H9 (cell line): ENCODE measurements around the gene SFR1. TPM values are rescaled to one million over a fixed set of nuclear protein-coding genes. Genes with fewer than 3 reads are reported as not detected.

Experiments used
- DNase-seq: peaks from one replicate; pipeline ENCODE4 v3.0.0-alpha.2; 2017
- H2AFZ ChIP-seq: one replicate; pipeline ENCODE4 v1.6.1; 2013; ENCODE audit warnings: mild to moderate bottlenecking, low read length, control low read depth, moderate library complexity
- H2AK5ac ChIP-seq: 2 replicates; pipeline ENCODE4 v1.6.1; 2013; ENCODE audit warnings: low read length, control low read depth, mixed read lengths; ENCODE audit not compliant: insufficient read length
- H2BK120ac ChIP-seq: one replicate; pipeline ENCODE4 v1.6.1; 2013; ENCODE audit warnings: low read depth, mild to moderate bottlenecking, low read length, control low read depth, inconsistent platforms; ENCODE audit not compliant: poor library complexity, severe bottlenecking
- H2BK12ac ChIP-seq: 2 replicates; pipeline ENCODE4 v1.6.1; 2013; ENCODE audit warnings: low read length, control low read depth, mixed read lengths, low read depth; ENCODE audit not compliant: insufficient read length
- H2BK15ac ChIP-seq: 2 replicates; pipeline ENCODE4 v1.6.1; 2013; ENCODE audit warnings: low read depth, low read length, control low read depth
- H2BK20ac ChIP-seq: one replicate; pipeline ENCODE4 v1.6.1; 2013; ENCODE audit warnings: low read depth, mild to moderate bottlenecking, low read length, control low read depth, inconsistent platforms; ENCODE audit not compliant: poor library complexity, severe bottlenecking
- H2BK5ac ChIP-seq: 2 replicates; pipeline ENCODE4 v1.6.1; 2013; ENCODE audit warnings: low read length, control low read depth, mixed read lengths; ENCODE audit not compliant: insufficient read length
- H3K14ac ChIP-seq: 2 replicates; pipeline ENCODE4 v1.6.1; 2013; ENCODE audit warnings: low read length, control low read depth; ENCODE audit not compliant: insufficient read depth
- H3K18ac ChIP-seq: 2 replicates; pipeline ENCODE4 v1.6.1; 2013; ENCODE audit warnings: low read depth, mild to moderate bottlenecking, mixed read lengths, low read length, control low read depth; ENCODE audit not compliant: insufficient read length
- H3K23ac ChIP-seq: 2 replicates; pipeline ENCODE4 v1.6.1; 2013; ENCODE audit warnings: low read length, control low read depth, mixed read lengths, low read depth; ENCODE audit not compliant: insufficient read length
- H3K23me2 ChIP-seq: 2 replicates; pipeline ENCODE4 v1.6.1; 2013; ENCODE audit warnings: low read depth, mild to moderate bottlenecking, mixed read lengths, low read length, control low read depth; ENCODE audit not compliant: insufficient read length, poor library complexity, severe bottlenecking
- H3K27ac ChIP-seq: 2 replicates; pipeline ENCODE4 v1.5.1; 2013; ENCODE audit warnings: low read length, control low read depth, mixed read lengths, low read depth; ENCODE audit not compliant: insufficient read length
- H3K27me3 ChIP-seq: 2 replicates; pipeline ENCODE4 v1.6.1; 2013; ENCODE audit warnings: low read length, control low read depth, inconsistent platforms; ENCODE audit not compliant: insufficient read depth
- H3K4ac ChIP-seq: 2 replicates; pipeline ENCODE4 v1.6.1; 2013; ENCODE audit warnings: low read depth, mild to moderate bottlenecking, control low read depth, inconsistent platforms, low read length, moderate library complexity
- H3K4me1 ChIP-seq: 2 replicates; pipeline ENCODE4 v1.6.1; 2013; ENCODE audit warnings: low read length, control low read depth, inconsistent platforms; ENCODE audit not compliant: insufficient read depth
- H3K4me2 ChIP-seq: 2 replicates; pipeline ENCODE4 v1.6.1; 2013; ENCODE audit warnings: low read length, control low read depth, mixed read lengths; ENCODE audit not compliant: insufficient read length, insufficient read depth
- H3K56ac ChIP-seq: 2 replicates; pipeline ENCODE4 v1.6.1; 2013; ENCODE audit warnings: low read depth, mild to moderate bottlenecking, mixed read lengths, low read length, control low read depth; ENCODE audit not compliant: insufficient read length
- H3K79me1 ChIP-seq: 2 replicates; pipeline ENCODE4 v1.6.1; 2013; ENCODE audit warnings: low read depth, mild to moderate bottlenecking, moderate library complexity, low read length, control low read depth, inconsistent platforms; ENCODE audit not compliant: insufficient read depth, poor library complexity, severe bottlenecking
- H3K79me2 ChIP-seq: 2 replicates; pipeline ENCODE4 v1.6.1; 2013; ENCODE audit warnings: low read length, control low read depth, inconsistent platforms; ENCODE audit not compliant: insufficient read depth
- H3K9ac ChIP-seq: 2 replicates; pipeline ENCODE4 v1.6.1; 2013; ENCODE audit warnings: low read length, control low read depth, mixed read lengths; ENCODE audit not compliant: insufficient read length; ENCODE audit errors: extremely low read depth
- H3K9me3 ChIP-seq: one replicate; pipeline ENCODE4 v1.6.1; 2013; ENCODE audit warnings: low read depth, low read length, inconsistent platforms; ENCODE audit not compliant: control insufficient read depth
- H3T11ph ChIP-seq: one replicate; pipeline ENCODE4 v1.6.1; 2013; ENCODE audit warnings: mild to moderate bottlenecking, low read length, control low read depth, inconsistent platforms
- H4K20me1 ChIP-seq: one replicate; pipeline ENCODE4 v1.6.1; 2013; ENCODE audit not compliant: control insufficient read depth, insufficient read length, insufficient read depth
- H4K5ac ChIP-seq: 2 replicates; pipeline ENCODE4 v1.6.1; 2013; ENCODE audit warnings: low read depth, mild to moderate bottlenecking, mixed read lengths, low read length, control low read depth; ENCODE audit not compliant: insufficient read length
- H4K8ac ChIP-seq: replicated peaks from 2 replicates; pipeline ENCODE4 v1.6.1; 2013; ENCODE audit warnings: low read length, control low read depth, mixed read lengths, low read depth; ENCODE audit not compliant: insufficient read length
- H4K91ac ChIP-seq: 2 replicates; pipeline ENCODE4 v1.6.1; 2013; ENCODE audit warnings: low read depth, mild to moderate bottlenecking, moderate library complexity, mixed read lengths, low read length, control low read depth; ENCODE audit not compliant: insufficient read length
- H3K27ac Mint-ChIP-seq, 3 experiments: 2 replicates in 2 of 3; 3 replicates in 1 of 3; pipeline ENCODE4 v1.8.0; 2020 to 2021; ENCODE audit warnings: mixed read lengths in 3 of 3, mild to moderate bottlenecking in 1 of 3, moderate library complexity in 1 of 3
- H3K27me3 Mint-ChIP-seq: 2 replicates; pipeline ENCODE4 v1.8.0; 2021; ENCODE audit warnings: low read depth, mild to moderate bottlenecking, moderate library complexity, mixed read lengths
- H3K36me3 Mint-ChIP-seq, 3 experiments: 2 replicates in 2 of 3; 3 replicates in 1 of 3; pipeline ENCODE4 v1.8.0; 2020 to 2021; ENCODE audit warnings: low read depth in 3 of 3, mixed read lengths in 3 of 3; ENCODE audit not compliant: insufficient read depth in 1 of 3
- H3K4me1 Mint-ChIP-seq, 2 experiments: 2 replicates each; pipeline ENCODE4 v1.8.0; 2020; ENCODE audit warnings: mixed read lengths in 2 of 2
- H3K4me3 Mint-ChIP-seq, 2 experiments: 2 replicates in 1 of 2; 3 replicates in 1 of 2; pipeline ENCODE4 v1.8.0; 2020 to 2021; ENCODE audit warnings: mild to moderate bottlenecking in 2 of 2, mixed read lengths in 2 of 2, moderate library complexity in 1 of 2
- H3K9me3 Mint-ChIP-seq, 2 experiments: 2 replicates in 1 of 2; 3 replicates in 1 of 2; pipeline ENCODE4 v1.8.0; 2020; ENCODE audit warnings: mild to moderate bottlenecking in 2 of 2, mixed read lengths in 2 of 2, moderate library complexity in 1 of 2
- WGBS: extraction: QIAGEN DNeasy Blood & Tissue Kit; methylation state at CpG from one replicate; pipeline ENCODE4 v1.1.7; 2013; ENCODE audit warnings: missing lambda C conversion rate, low lambda C conversion rate, mixed read lengths; ENCODE audit not compliant: insufficient read length; ENCODE audit errors: extremely low coverage; 5-methylcytosine and 5-hydroxymethylcytosine counted together
- total RNA-seq: library from RNA; stranded (reverse); gene quantifications from 2 replicates; pipeline ENCODE4 v1.2.1, GENCODE V29; 2021
- TF ChIP-seq, protein P1 (sequence below): fragments of 200-600 bp; sonication (generic); conservative IDR thresholded peaks from 3 replicates; pipeline ENCODE4 v1.8.0; 2021; ENCODE audit warnings: antibody characterized with exemption, mild to moderate bottlenecking

Gene SFR1
- total RNA-seq, 1 experiment from 2014 or later, result 6.5 TPM

GRCh38 chr10:104139221-104139620 lies 17.2 kb downstream of the SFR1 start:
- H4K5ac ChIP-seq, result no peak overlapping the region
- H3K9me3 ChIP-seq, result no peaks in the 10 kb centered on the region
- no peak overlapping the region for H2BK5ac ChIP-seq
- H3K23ac ChIP-seq, result no peak overlapping the region
- H3K23me2 ChIP-seq, result no peaks in the 10 kb centered on the region
- no peak overlapping the region for H2AFZ ChIP-seq
- H2BK15ac ChIP-seq, result no peak overlapping the region
- H3K4me3 Mint-ChIP-seq, result no peak overlapping the region
- H4K91ac ChIP-seq, result no peak overlapping the region
- H3K27ac Mint-ChIP-seq, result no peak overlapping the region
- no peak overlapping the region for H2BK12ac ChIP-seq
- no peaks in the 10 kb centered on the region for H3K9me3 Mint-ChIP-seq
- no peak overlapping the region for H2BK20ac ChIP-seq
- H2BK120ac ChIP-seq, result no peak overlapping the region
- no peak overlapping the region for H4K8ac ChIP-seq
- TF ChIP-seq, protein P1, sequence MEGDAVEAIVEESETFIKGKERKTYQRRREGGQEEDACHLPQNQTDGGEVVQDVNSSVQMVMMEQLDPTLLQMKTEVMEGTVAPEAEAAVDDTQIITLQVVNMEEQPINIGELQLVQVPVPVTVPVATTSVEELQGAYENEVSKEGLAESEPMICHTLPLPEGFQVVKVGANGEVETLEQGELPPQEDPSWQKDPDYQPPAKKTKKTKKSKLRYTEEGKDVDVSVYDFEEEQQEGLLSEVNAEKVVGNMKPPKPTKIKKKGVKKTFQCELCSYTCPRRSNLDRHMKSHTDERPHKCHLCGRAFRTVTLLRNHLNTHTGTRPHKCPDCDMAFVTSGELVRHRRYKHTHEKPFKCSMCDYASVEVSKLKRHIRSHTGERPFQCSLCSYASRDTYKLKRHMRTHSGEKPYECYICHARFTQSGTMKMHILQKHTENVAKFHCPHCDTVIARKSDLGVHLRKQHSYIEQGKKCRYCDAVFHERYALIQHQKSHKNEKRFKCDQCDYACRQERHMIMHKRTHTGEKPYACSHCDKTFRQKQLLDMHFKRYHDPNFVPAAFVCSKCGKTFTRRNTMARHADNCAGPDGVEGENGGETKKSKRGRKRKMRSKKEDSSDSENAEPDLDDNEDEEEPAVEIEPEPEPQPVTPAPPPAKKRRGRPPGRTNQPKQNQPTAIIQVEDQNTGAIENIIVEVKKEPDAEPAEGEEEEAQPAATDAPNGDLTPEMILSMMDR, result peak; percentile 61
- H3K79me1 ChIP-seq, result no peaks in the 10 kb centered on the region
- no peak overlapping the region for H2AK5ac ChIP-seq
- no peaks in the 10 kb centered on the region for H3K79me2 ChIP-seq
- no peak overlapping the region for H3K4ac ChIP-seq
- no peak overlapping the region for H3K18ac ChIP-seq
- H3K36me3 Mint-ChIP-seq, result no peaks in the 10 kb centered on the region
- H3T11ph ChIP-seq, result no peak overlapping the region
- H3K27me3 Mint-ChIP-seq, result no peaks in the 10 kb centered on the region
- WGBS, result no CpG with 5 or more reads among the region's 5 CpGs
- no peak overlapping the region for H3K14ac ChIP-seq
- no peaks in the 10 kb centered on the region for H4K20me1 ChIP-seq
- DNase-seq, result no peak
- H3K27me3 ChIP-seq, result no peaks in the 10 kb centered on the region
- H3K56ac ChIP-seq, result no peak overlapping the region
- H3K4me2 ChIP-seq, result no peak overlapping the region
- peaks cover 9 to 13% of the 10 kb centered on the region in 2 experiments for H3K4me1 Mint-ChIP-seq
- H3K9ac ChIP-seq, result no peak overlapping the region
- H3K27ac ChIP-seq, result no peak overlapping the region
- no peaks in the 10 kb centered on the region; the same call in 1 of the 2 replicates for H3K4me1 ChIP-seq
